OCI-LY1 (cell line): ENCODE data around the gene COL11A1.

Experiments
- H2AFZ ChIP-seq: fragments of 200-600 bp; sonication (generic), shearing (Covaris generic); 2 replicates; pipeline ENCODE4 v1.6.0; 2014; ENCODE audit warnings: antibody characterized with exemption, mild to moderate bottlenecking, low read length
- H3F3A ChIP-seq: fragments of 200-600 bp; sonication (generic), shearing (Covaris generic); 2 replicates; pipeline ENCODE4 v1.6.0; 2014; ENCODE audit warnings: mild to moderate bottlenecking, antibody characterized with exemption, low read length, moderate library complexity; ENCODE audit not compliant: insufficient read depth
- H3K27ac ChIP-seq: fragments of 200-600 bp; sonication (generic); 2 replicates; pipeline ENCODE4 v1.5.1; 2014; ENCODE audit warnings: low read length, mixed run types, mild to moderate bottlenecking, low read depth; ENCODE audit not compliant: poor library complexity, severe bottlenecking
- H3K27me3 ChIP-seq: fragments of 200-600 bp; sonication (generic); 2 replicates; pipeline ENCODE4 v1.6.0; 2014; ENCODE audit warnings: antibody characterized with exemption, mild to moderate bottlenecking, low read length, moderate library complexity; ENCODE audit not compliant: insufficient read depth
- H3K36me3 ChIP-seq: fragments of 200-600 bp; sonication (generic); 2 replicates; pipeline ENCODE4 v1.6.1; 2014; ENCODE audit warnings: mild to moderate bottlenecking, antibody characterized with exemption, low read length, moderate library complexity, mixed read lengths; ENCODE audit not compliant: insufficient read depth
- H3K4me1 ChIP-seq: fragments of 200-600 bp; sonication (generic); 2 replicates; pipeline ENCODE4 v1.5.1; 2014; ENCODE audit warnings: mild to moderate bottlenecking, low read length, moderate library complexity; ENCODE audit not compliant: insufficient read depth, severe bottlenecking
- H3K4me2 ChIP-seq: fragments of 200-600 bp; sonication (generic), shearing (Covaris generic); 2 replicates; pipeline ENCODE4 v1.6.1; 2014; ENCODE audit warnings: low read length
- H3K4me3 ChIP-seq: fragments of 200-600 bp; sonication (generic); 2 replicates; pipeline ENCODE4 v1.5.1; 2014; ENCODE audit warnings: low read length, low read depth, mild to moderate bottlenecking, mixed read lengths; ENCODE audit not compliant: poor library complexity, severe bottlenecking
- H3K79me2 ChIP-seq: fragments of 200-600 bp; shearing (Covaris generic); 2 replicates; pipeline ENCODE4 v1.6.1; 2016; ENCODE audit warnings: mixed run types, low read length, mixed read lengths; ENCODE audit not compliant: insufficient read depth
- H3K9ac ChIP-seq: fragments of 200-600 bp; sonication (generic), shearing (Covaris generic); 2 replicates; pipeline ENCODE4 v1.6.1; 2014; ENCODE audit warnings: mild to moderate bottlenecking, low read length, mixed read lengths
- H3K9me2 ChIP-seq: fragments of 200-600 bp; sonication (generic), shearing (Covaris generic); 2 replicates; pipeline ENCODE4 v1.6.1; 2014; ENCODE audit warnings: low read depth, mild to moderate bottlenecking, low read length, mixed read lengths
- H3K9me3 ChIP-seq: fragments of 200-600 bp; shearing (Covaris generic); 2 replicates; pipeline ENCODE4 v1.6.1; 2014; ENCODE audit warnings: low read length, mixed read lengths
- H4K20me1 ChIP-seq: fragments of 200-600 bp; sonication (generic), shearing (Covaris generic); 2 replicates; pipeline ENCODE4 v1.6.0; 2016; ENCODE audit warnings: mild to moderate bottlenecking, low read length; ENCODE audit not compliant: insufficient read depth
- EZH2 ChIP-seq: fragments of 200-600 bp; sonication (generic), shearing (Covaris generic); IDR thresholded peaks from 2 replicates; pipeline ENCODE4 v1.8.0; 2017; ENCODE audit warnings: borderline replicate concordance, mixed run types, mild to moderate bottlenecking, antibody characterized with exemption, low read length, moderate library complexity, mixed read lengths
- TF ChIP-seq, protein P1 (sequence below): fragments of 200-600 bp; sonication (generic), shearing (Covaris generic); IDR thresholded peaks from 2 replicates; pipeline ENCODE4 v1.5.1; 2017; ENCODE audit warnings: mild to moderate bottlenecking, antibody characterized with exemption, low read length, moderate library complexity, mixed read lengths

The COL11A1 gene

DNA sequence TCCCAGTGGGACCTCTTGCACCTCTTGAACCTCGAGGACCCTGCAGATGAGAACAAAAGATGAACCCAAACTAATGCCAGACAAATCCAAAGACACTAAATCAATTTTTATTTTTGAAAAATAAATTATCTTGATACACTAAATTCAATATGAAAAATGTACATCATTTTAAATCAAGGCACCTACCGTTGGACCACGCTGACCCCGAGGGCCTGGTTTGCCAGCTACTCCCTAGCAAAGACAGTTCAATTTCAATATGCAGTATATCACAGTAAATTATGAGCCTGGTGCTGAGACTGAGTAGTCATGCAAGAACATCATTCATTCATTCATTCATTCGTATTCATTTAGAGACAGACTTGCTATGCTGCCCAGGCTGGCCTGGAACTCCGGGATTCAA is 129.4 kb downstream of the COL11A1 start:
- H4K20me1 ChIP-seq = no peaks in the 10 kb centered on the region
- no peak overlapping the region for H2AFZ ChIP-seq
- H3K9ac ChIP-seq = no peak overlapping the region
- no peaks in the 10 kb centered on the region for H3K4me1 ChIP-seq
- no peak overlapping the region for H3K4me2 ChIP-seq
- H3K9me2 ChIP-seq = no peaks in the 10 kb centered on the region
- no peaks in the 10 kb centered on the region for H3F3A ChIP-seq
- H3K9me3 ChIP-seq = no peaks in the 10 kb centered on the region
- no peak overlapping the region for H3K27ac ChIP-seq
- no peak overlapping the region for H3K4me3 ChIP-seq
- H3K36me3 ChIP-seq = no peaks in the 10 kb centered on the region
- TF ChIP-seq, protein P1, sequence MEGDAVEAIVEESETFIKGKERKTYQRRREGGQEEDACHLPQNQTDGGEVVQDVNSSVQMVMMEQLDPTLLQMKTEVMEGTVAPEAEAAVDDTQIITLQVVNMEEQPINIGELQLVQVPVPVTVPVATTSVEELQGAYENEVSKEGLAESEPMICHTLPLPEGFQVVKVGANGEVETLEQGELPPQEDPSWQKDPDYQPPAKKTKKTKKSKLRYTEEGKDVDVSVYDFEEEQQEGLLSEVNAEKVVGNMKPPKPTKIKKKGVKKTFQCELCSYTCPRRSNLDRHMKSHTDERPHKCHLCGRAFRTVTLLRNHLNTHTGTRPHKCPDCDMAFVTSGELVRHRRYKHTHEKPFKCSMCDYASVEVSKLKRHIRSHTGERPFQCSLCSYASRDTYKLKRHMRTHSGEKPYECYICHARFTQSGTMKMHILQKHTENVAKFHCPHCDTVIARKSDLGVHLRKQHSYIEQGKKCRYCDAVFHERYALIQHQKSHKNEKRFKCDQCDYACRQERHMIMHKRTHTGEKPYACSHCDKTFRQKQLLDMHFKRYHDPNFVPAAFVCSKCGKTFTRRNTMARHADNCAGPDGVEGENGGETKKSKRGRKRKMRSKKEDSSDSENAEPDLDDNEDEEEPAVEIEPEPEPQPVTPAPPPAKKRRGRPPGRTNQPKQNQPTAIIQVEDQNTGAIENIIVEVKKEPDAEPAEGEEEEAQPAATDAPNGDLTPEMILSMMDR = no peak
- TF ChIP-seq EZH2 = no peak
- no peaks in the 10 kb centered on the region for H3K79me2 ChIP-seq
- no peaks in the 10 kb centered on the region for H3K27me3 ChIP-seq

- Histone ChIP-seq H3K27ac (no peak overlapping the region), H2AFZ (no peak overlapping the region), H3K4me1 (no peaks in the 10 kb centered on the region), H3K9me2 (no peaks in the 10 kb centered on the region), H3K9me3 (no peaks in the 10 kb centered on the region), H3K27me3 (no peaks in the 10 kb centered on the region), H3K4me3 (no peak overlapping the region), H3K79me2 (no peaks in the 10 kb centered on the region), H3K9ac (no peak overlapping the region), H3F3A (no peaks in the 10 kb centered on the region), H4K20me1 (no peaks in the 10 kb centered on the region), H3K4me2 (no peak overlapping the region), H3K36me3 (no peaks in the 10 kb centered on the region)
- TF ChIP-seq, protein P1 = no peak
- no peak for TF ChIP-seq EZH2
These were observed 131.0 kb downstream of the COL11A1 start for GRCh38 chr1:102977292-102977691.

- no peak overlapping the region for H2AFZ ChIP-seq
- H3K4me1 ChIP-seq = no peaks in the 10 kb centered on the region
- no peaks in the 10 kb centered on the region for H3F3A ChIP-seq
- no peaks in the 10 kb centered on the region for H3K79me2 ChIP-seq
- H3K4me2 ChIP-seq = no peak overlapping the region
- no peak overlapping the region for H3K27ac ChIP-seq
- H4K20me1 ChIP-seq = no peaks in the 10 kb centered on the region
- no peaks in the 10 kb centered on the region for H3K9me2 ChIP-seq
- no peak for TF ChIP-seq EZH2
- TF ChIP-seq, protein P1 = peak; percentile 73
- no peak overlapping the region for H3K4me3 ChIP-seq
- no peaks in the 10 kb centered on the region for H3K36me3 ChIP-seq
- H3K9ac ChIP-seq = no peak overlapping the region
- H3K9me3 ChIP-seq = no peaks in the 10 kb centered on the region
- no peaks in the 10 kb centered on the region for H3K27me3 ChIP-seq
These were observed 137.7 kb downstream of the COL11A1 start for GRCh38 chr1:102970496-102971078.
